GM12875 (cell line): Measurements from ENCODE around the gene CCBE1.

ENCODE experiments used
- H3K4me3 ChIP-seq: one replicate; pipeline ENCODE4 v1.5.1; 2011; ENCODE audit warnings: low read depth, low read length, control low read depth
- CTCF ChIP-seq: IDR thresholded peaks from 2 replicates; pipeline ENCODE4 v1.5.1; 2011; ENCODE audit warnings: low read depth, mild to moderate bottlenecking, control low read depth, inconsistent platforms, low read length, moderate library complexity, borderline replicate concordance; ENCODE audit not compliant: insufficient read depth

The CCBE1 gene

GRCh38 chr18:59694824-59695223 is 2.4 kb downstream of the CCBE1 start:
- H3K4me3 ChIP-seq, result no peak overlapping the region
- TF ChIP-seq CTCF, result no peak

- no peak for TF ChIP-seq CTCF
- no peak overlapping the region for H3K4me3 ChIP-seq
Observed at GRCh38 chr18:59691996-59692395, 5.2 kb downstream of the CCBE1 start.

- no peak for TF ChIP-seq CTCF
- H3K4me3 ChIP-seq, result no peak overlapping the region
Observed at GRCh38 chr18:59690996-59691395, 6.2 kb downstream of the CCBE1 start.

- no peak overlapping the region for H3K4me3 ChIP-seq
- TF ChIP-seq CTCF, result no peak
Observed at GRCh38 chr18:59690186-59690982, 6.8 kb downstream of the CCBE1 start.

- no peak for TF ChIP-seq CTCF
- H3K4me3 ChIP-seq, result no peak overlapping the region
Observed at GRCh38 chr18:59689756-59690155, 7.5 kb downstream of the CCBE1 start.

- TF ChIP-seq CTCF, result no peak
- H3K4me3 ChIP-seq, result no peak overlapping the region
Observed at GRCh38 chr18:59686260-59686659, 11.0 kb downstream of the CCBE1 start.

- TF ChIP-seq CTCF, result no peak
- H3K4me3 ChIP-seq, result no peak overlapping the region
Observed at GRCh38 chr18:59685501-59685900, 11.7 kb downstream of the CCBE1 start.
